GM12892 (cell line): ENCODE results near the gene RAC3.

Source experiments
- POLR2A ChIP-seq: IDR thresholded peaks from 2 replicates; pipeline ENCODE4 v1.6.1; 2011; ENCODE audit warnings: low read depth, low read length, control low read depth
- POLR2AphosphoS5 ChIP-seq: IDR thresholded peaks from 2 replicates; pipeline ENCODE4 v1.6.1; 2011; ENCODE audit warnings: low read depth, low read length, control low read depth
- TAF1 ChIP-seq: IDR thresholded peaks from 2 replicates; pipeline ENCODE4 v1.6.1; 2011; ENCODE audit warnings: low read depth, mild to moderate bottlenecking, control low read depth, low read length, borderline replicate concordance

DNA sequence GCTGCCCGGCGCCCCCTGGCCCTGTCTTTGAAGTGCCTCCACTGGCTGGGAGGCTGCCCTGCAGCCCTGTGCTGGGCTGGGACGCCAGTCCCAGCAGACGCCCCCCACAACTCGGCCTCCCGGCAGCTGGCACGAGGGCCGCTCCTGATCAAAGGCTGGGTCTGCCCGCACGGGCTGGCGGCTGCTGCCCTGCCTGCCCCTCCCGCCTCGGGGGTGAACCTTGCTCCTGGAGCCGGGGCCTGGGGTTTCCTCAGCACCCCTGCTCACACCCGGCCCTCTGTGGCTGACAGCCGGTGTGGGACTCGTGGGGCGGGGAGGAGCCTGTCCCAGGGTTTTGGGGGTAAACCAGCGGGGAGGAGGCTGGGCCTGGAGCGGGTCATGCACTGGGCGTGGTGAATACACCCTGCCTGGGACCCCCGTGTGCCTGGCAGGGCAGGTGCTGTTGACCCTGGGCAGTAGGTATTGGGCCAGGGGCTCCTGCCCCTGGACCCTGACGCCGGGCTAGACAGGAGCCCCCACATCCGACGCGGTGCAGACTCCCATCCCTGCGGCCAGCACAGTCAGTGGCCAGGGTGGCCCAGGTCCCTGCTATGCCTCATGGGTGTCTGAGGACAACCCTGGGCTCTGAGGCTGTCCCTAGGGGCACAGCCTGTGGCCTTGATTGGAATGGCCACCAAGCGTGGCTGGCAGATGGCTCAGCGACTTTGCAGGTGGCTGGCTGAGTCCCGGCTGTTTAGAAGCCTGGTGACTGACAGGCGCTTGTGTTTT, 30.5 kb upstream of the RAC3 start:
- no peak for TF ChIP-seq POLR2AphosphoS5
- no peak for TF ChIP-seq POLR2A
- no peak for TF ChIP-seq TAF1
